Subcutaneous abdominal adipose tissue (tissue), 5 donors: ENCODE results near the gene SRP19.
"Not testable (repeated sequence)": the region's sequence is repeated elsewhere in the genome, so short reads cannot be mapped to it uniquely, and the experiment has no call there.

ENCODE experiments used
- H3K27ac ChIP-seq: one replicate; pipeline ENCODE4 v1.7.0; 2013; ENCODE audit warnings: low read depth, mild to moderate bottlenecking, inconsistent platforms, low read length, moderate library complexity
- H3K27me3 ChIP-seq, 5 donors: one replicate each; pipeline ENCODE4 v1.7.0; 2013; ENCODE audit warnings: low read length in 5 of 5, inconsistent platforms in 1 of 5; ENCODE audit not compliant: control insufficient read depth in 5 of 5, insufficient read depth in 4 of 5
- H3K36me3 ChIP-seq, 5 donors: one replicate each; pipeline ENCODE4 v1.7.0; 2013; ENCODE audit warnings: low read length in 5 of 5; ENCODE audit not compliant: control insufficient read depth in 5 of 5, insufficient read depth in 5 of 5
- H3K4me1 ChIP-seq, 5 donors: one replicate each; pipeline ENCODE4 v1.7.0; 2013; ENCODE audit warnings: low read length in 5 of 5, mild to moderate bottlenecking in 3 of 5, moderate library complexity in 1 of 5; ENCODE audit not compliant: control insufficient read depth in 5 of 5, insufficient read depth in 5 of 5
- H3K4me3 ChIP-seq, 5 donors: one replicate each; pipeline ENCODE4 v1.7.0; 2013; ENCODE audit warnings: low read length in 5 of 5, low read depth in 1 of 5
- H3K9ac ChIP-seq, 5 donors: one replicate each; pipeline ENCODE4 v1.7.0; 2013; ENCODE audit warnings: low read length in 5 of 5, mild to moderate bottlenecking in 4 of 5, moderate library complexity in 3 of 5
- H3K9me3 ChIP-seq, 5 donors: one replicate each; pipeline ENCODE4 v1.7.0; 2013; ENCODE audit warnings: low read length in 5 of 5; ENCODE audit not compliant: control insufficient read depth in 5 of 5
- donor health status: healthy.
- donor health status: healthy.
- donor health status: healthy.
- donor health status: healthy.
- donor health status: healthy.

SRP19 gene

GRCh38 chr5:112846556-112846955, 14.5 kb upstream of the SRP19 start:
- no peak overlapping the region for H3K4me3 ChIP-seq
- H3K9me3 ChIP-seq: no peaks in the 10 kb centered on the region
- peaks cover 0 to 3% (median 0%) of the 10 kb centered on the region in 5 donors for H3K4me1 ChIP-seq
- no peaks in the 10 kb centered on the region for H3K27me3 ChIP-seq
- H3K36me3 ChIP-seq: no peaks in the 10 kb centered on the region
- H3K9ac ChIP-seq: no peak overlapping the region
- no peak overlapping the region for H3K27ac ChIP-seq

GRCh38 chr5:112847306-112847705, 13.8 kb upstream of the SRP19 start:
- Histone ChIP-seq H3K27me3 (no peaks in the 10 kb centered on the region), H3K27ac (no peak overlapping the region), H3K36me3 (no peaks in the 10 kb centered on the region)

GRCh38 chr5:112848116-112848811, 12.8 kb upstream of the SRP19 start:
- no peaks in the 10 kb centered on the region for H3K27me3 ChIP-seq
- no peaks in the 10 kb centered on the region for H3K9me3 ChIP-seq
- no peaks in the 10 kb centered on the region for H3K36me3 ChIP-seq
- peaks cover 0 to 3% (median 0%) of the 10 kb centered on the region in 5 donors for H3K4me1 ChIP-seq
- H3K4me3 ChIP-seq: no peak overlapping the region
- peak overlapping the region in 1 of 5 donors; percentile 21 for H3K9ac ChIP-seq
- H3K27ac ChIP-seq: no peak overlapping the region

More at GRCh38 chr5:112847306-112847705, 13.8 kb upstream of the SRP19 start:
- no peak overlapping the region for H3K9ac ChIP-seq
- no peaks in the 10 kb centered on the region for H3K9me3 ChIP-seq
- H3K4me1 ChIP-seq: peaks cover 0 to 3% (median 0%) of the 10 kb centered on the region in 5 donors
- H3K4me3 ChIP-seq: no peak overlapping the region

- Histone ChIP-seq H3K9me3 (no peaks in the 10 kb centered on the region), H3K9ac (no peak overlapping the region), H3K27ac (no peak overlapping the region), H3K36me3 (no peaks in the 10 kb centered on the region), H3K4me3 (no peak overlapping the region), H3K4me1 (peaks cover 0 to 3% (median 0%) of the 10 kb centered on the region in 5 donors), H3K27me3 (no peaks in the 10 kb centered on the region)
Observed at GRCh38 chr5:112849912-112850311, 11.2 kb upstream of the SRP19 start.

- H3K9ac ChIP-seq: no peak overlapping the region
- no peaks in the 10 kb centered on the region for H3K36me3 ChIP-seq
- H3K27ac ChIP-seq: no peak overlapping the region
- no peaks in the 10 kb centered on the region for H3K27me3 ChIP-seq
- no peaks in the 10 kb centered on the region for H3K9me3 ChIP-seq
- no peaks in the 10 kb centered on the region for H3K4me1 ChIP-seq
- no peak overlapping the region for H3K4me3 ChIP-seq
Observed at GRCh38 chr5:112854651-112855050, 6.4 kb upstream of the SRP19 start.

- H3K4me3 ChIP-seq: no peak overlapping the region
- H3K9me3 ChIP-seq: no peaks in the 10 kb centered on the region
- no peaks in the 10 kb centered on the region for H3K27me3 ChIP-seq
- no peak overlapping the region for H3K27ac ChIP-seq
- no peak overlapping the region for H3K9ac ChIP-seq
- H3K36me3 ChIP-seq: no peaks in the 10 kb centered on the region
- peaks cover 3 to 22% (median 20%) of the 10 kb centered on the region in 5 donors for H3K4me1 ChIP-seq
Observed at GRCh38 chr5:112857866-112858265, 3.2 kb upstream of the SRP19 start.

GRCh38 chr5:112860571-112860928, 537 bp upstream of the SRP19 start:
- Histone ChIP-seq H3K4me1 (peaks cover 3 to 34% (median 27%) of the 10 kb centered on the region in 5 donors), H3K27ac (peak overlapping the region; percentile 88), H3K4me3 (peak overlapping the region; percentile 88 to 98 (median 94)), H3K36me3 (peaks cover 8 to 16% (median 14%) of the 10 kb centered on the region in 5 donors), H3K9ac (peak overlapping the region; percentile 90 to 99 (median 99))
- not testable (repeated sequence) for H3K9me3 ChIP-seq, H3K27me3 ChIP-seq

- H3K9me3 ChIP-seq: no peaks in the 10 kb centered on the region
- H3K36me3 ChIP-seq: peaks cover 8 to 26% (median 21%) of the 10 kb centered on the region in 5 donors
- peak overlapping the region; percentile 88 for H3K27ac ChIP-seq
- H3K4me1 ChIP-seq: peaks cover 3 to 34% (median 27%) of the 10 kb centered on the region in 5 donors
- H3K27me3 ChIP-seq: no peaks in the 10 kb centered on the region
- peak overlapping the region; percentile 90 to 99 (median 99) for H3K9ac ChIP-seq
- peak overlapping the region; percentile 88 to 98 (median 94) for H3K4me3 ChIP-seq
Observed at GRCh38 chr5:112861638-112861985, 525 bp downstream of the SRP19 start.

- Histone ChIP-seq H3K9ac (peak overlapping the region; percentile 90 to 99 (median 99)), H3K36me3 (peaks cover 13 to 30% (median 25%) of the 10 kb centered on the region in 5 donors), H3K27me3 (no peaks in the 10 kb centered on the region), H3K27ac (peak overlapping the region; percentile 88), H3K9me3 (no peaks in the 10 kb centered on the region), H3K4me1 (peaks cover 3 to 34% (median 27%) of the 10 kb centered on the region in 5 donors), H3K4me3 (peak overlapping the region; percentile 88 to 98 (median 94))
Observed at GRCh38 chr5:112862085-112862484, 998 bp downstream of the SRP19 start.

- Histone ChIP-seq H3K27me3 (no peaks in the 10 kb centered on the region), H3K36me3 (peaks cover 23 to 43% (median 35%) of the 10 kb centered on the region in 5 donors), H3K27ac (no peak overlapping the region), H3K9ac (peak overlapping the region in 2 of 5 donors; percentile 11 to 41), H3K4me1 (peaks cover 3 to 34% (median 27%) of the 10 kb centered on the region in 5 donors), H3K4me3 (no peak overlapping the region), H3K9me3 (no peaks in the 10 kb centered on the region)
Observed at GRCh38 chr5:112863549-112863948, 2.5 kb downstream of the SRP19 start.
